Liver (tissue), 9 donors: ENCODE measurements around the gene AJAP1. TPM values are rescaled to one million over a fixed set of nuclear protein-coding genes. Genes with fewer than 3 reads are reported as not detected.

Experiments
- DNase-seq: peaks from one replicate; pipeline ENCODE4 v3.0.0-alpha.2; 2017; ENCODE audit warnings: low spot score
- H3K27ac ChIP-seq, 2 donors: one replicate each; pipeline ENCODE4 v1.7.0; 2013; ENCODE audit warnings: inconsistent platforms in 2 of 2, low read length in 2 of 2, control low read depth in 1 of 2, low read depth in 1 of 2, mild to moderate bottlenecking in 1 of 2
- H3K27me3 ChIP-seq, 4 donors: one replicate each; pipeline versions ENCODE4 v1.6.1 to v1.7.0; 2013; ENCODE audit warnings: low read length in 3 of 4, inconsistent platforms in 1 of 4, mild to moderate bottlenecking in 1 of 4, moderate library complexity in 1 of 4; ENCODE audit not compliant: control insufficient read depth in 4 of 4, insufficient read depth in 4 of 4
- H3K36me3 ChIP-seq, 4 donors: one replicate each; pipeline versions ENCODE4 v1.6.1 to v1.7.0; 2013; ENCODE audit warnings: low read length in 3 of 4, mild to moderate bottlenecking in 3 of 4, low read depth in 1 of 4, moderate library complexity in 1 of 4; ENCODE audit not compliant: control insufficient read depth in 4 of 4, insufficient read depth in 3 of 4
- H3K4me1 ChIP-seq, 4 donors: one replicate each; pipeline versions ENCODE4 v1.6.1 to v1.7.0; 2013; ENCODE audit warnings: low read length in 3 of 4, mild to moderate bottlenecking in 3 of 4, moderate library complexity in 1 of 4; ENCODE audit not compliant: control insufficient read depth in 4 of 4, insufficient read depth in 4 of 4
- H3K4me3 ChIP-seq, 3 donors: one replicate each; pipeline versions ENCODE4 v1.6.1 to v1.7.0; 2013; ENCODE audit warnings: low read length in 3 of 3, control low read depth in 1 of 3, low read depth in 1 of 3, mild to moderate bottlenecking in 1 of 3
- H3K9ac ChIP-seq, 2 donors: one replicate each; pipeline ENCODE4 v1.7.0; 2013; ENCODE audit warnings: low read length in 2 of 2, mild to moderate bottlenecking in 2 of 2, moderate library complexity in 2 of 2, control low read depth in 1 of 2, low read depth in 1 of 2
- H3K9me3 ChIP-seq, 4 donors: one replicate each; pipeline versions ENCODE4 v1.6.1 to v1.7.0; 2013; ENCODE audit warnings: low read length in 3 of 4; ENCODE audit not compliant: control insufficient read depth in 4 of 4
- ATF3 ChIP-seq: IDR thresholded peaks from 2 replicates; pipeline ENCODE4 v1.6.1; 2016; ENCODE audit warnings: antibody characterized with exemption
- CTCF ChIP-seq: fragments of 150-350 bp; IDR thresholded peaks from 2 replicates; pipeline ENCODE4 v1.5.1; 2017; ENCODE audit warnings: improper control_type of control experiment, low read depth, low read length; ENCODE audit not compliant: missing input control
- EGR1 ChIP-seq, 2 donors: IDR thresholded peaks; 2 replicates each; pipeline ENCODE4 v1.6.1; 2016 to 2018; ENCODE audit warnings: antibody characterized with exemption in 2 of 2, low read depth in 2 of 2
- FOXA1 ChIP-seq: IDR thresholded peaks from 2 replicates; pipeline ENCODE4 v1.6.1; 2016; ENCODE audit warnings: antibody characterized with exemption
- FOXA2 ChIP-seq: IDR thresholded peaks from 2 replicates; pipeline ENCODE4 v1.6.1; 2016; ENCODE audit warnings: antibody characterized with exemption
- GABPA ChIP-seq, 2 donors: IDR thresholded peaks in 1 of 2; conservative IDR thresholded peaks in 1 of 2; 2 replicates each; pipeline ENCODE4 v1.6.1; 2016; ENCODE audit warnings: antibody characterized with exemption in 2 of 2, mild to moderate bottlenecking in 1 of 2, moderate library complexity in 1 of 2
- HNF4G ChIP-seq: IDR thresholded peaks from 2 replicates; pipeline ENCODE4 v1.6.1; 2016; ENCODE audit warnings: antibody characterized with exemption
- JUND ChIP-seq, 2 donors: IDR thresholded peaks; 2 replicates each; pipeline ENCODE4 v1.6.1; 2016; ENCODE audit warnings: antibody characterized with exemption in 2 of 2
- MAX ChIP-seq: IDR thresholded peaks from 2 replicates; pipeline ENCODE4 v1.6.1; 2016; ENCODE audit warnings: antibody characterized with exemption
- NR2F2 ChIP-seq: IDR thresholded peaks from 2 replicates; pipeline ENCODE4 v1.6.1; 2016; ENCODE audit warnings: antibody characterized with exemption
- RXRA ChIP-seq, 2 donors: IDR thresholded peaks; 2 replicates each; pipeline ENCODE4 v1.6.1; 2017 to 2018; ENCODE audit warnings: antibody characterized with exemption in 2 of 2, mild to moderate bottlenecking in 1 of 2
- SP1 ChIP-seq: IDR thresholded peaks from 2 replicates; pipeline ENCODE4 v1.6.1; 2018; ENCODE audit warnings: antibody characterized with exemption, mild to moderate bottlenecking
- TAF1 ChIP-seq: conservative IDR thresholded peaks from 2 replicates; pipeline ENCODE4 v1.6.1; 2016; ENCODE audit warnings: antibody characterized with exemption, mild to moderate bottlenecking
- YY1 ChIP-seq: IDR thresholded peaks from 2 replicates; pipeline ENCODE4 v1.6.1; 2016; ENCODE audit warnings: antibody characterized with exemption, mild to moderate bottlenecking
- ZBTB33 ChIP-seq: IDR thresholded peaks from 2 replicates; pipeline ENCODE4 v1.6.1; 2016; ENCODE audit warnings: antibody characterized with exemption
- WGBS: extraction: QIAGEN DNeasy Blood & Tissue Kit; methylation state at CpG from one replicate; pipeline ENCODE4 v1.1.7; 2013; 5-methylcytosine and 5-hydroxymethylcytosine counted together
- polyA plus RNA-seq, 2 donors: library from polyadenylated mRNA; stranded (reverse) in 1 of 2; unstranded in 1 of 2; fragments of 200-250 nt in 1 of 2; fragments of >200 nt in 1 of 2; fragmentation: Nextera tagmentation in 1 of 2; extraction: Ambion mirVana in 1 of 2; gene quantifications; one replicate each; pipeline versions ENCODE4 v1.2.1 to v1.2.3, GENCODE V29; 2013 to 2015
- total RNA-seq, 2 donors: library from RNA; depleted of rRNA; stranded (reverse); fragments of >200 nt; gene quantifications; one replicate each; pipeline ENCODE4 v1.2.3, GENCODE V29; 2014
- donor health status: healthy.
- donor health status: healthy.
- donor health status: healthy.
- donor health status: healthy.
- donor health status: healthy.

The AJAP1 gene
- total and polyA plus RNA-seq, 4 donors = under 0.01 to 0.21 (median 0.08) TPM; not detected in 1

- Histone ChIP-seq H3K9me3 (peaks cover 0 to 3% (median 0%) of the 10 kb centered on the region in 4 donors), H3K27ac (no peak overlapping the region), H3K9ac (no peak overlapping the region), H3K36me3 (no peaks in the 10 kb centered on the region), H3K4me1 (no peaks in the 10 kb centered on the region), H3K4me3 (no peak overlapping the region), H3K27me3 (no peaks in the 10 kb centered on the region)
- DNase-seq = no peak
- 69% methylated on average over 8 of the region's 8 CpGs for WGBS
- TF ChIP-seq SP1 = no peak
- no peak for TF ChIP-seq HNF4G
- TF ChIP-seq ATF3 = no peak
Measured at GRCh38 chr1:4741876-4742423, 87.5 kb downstream of the AJAP1 start.

- Histone ChIP-seq H3K36me3 (no peaks in the 10 kb centered on the region), H3K27me3 (no peaks in the 10 kb centered on the region), H3K27ac (no peak overlapping the region), H3K9ac (no peak overlapping the region), H3K4me3 (no peak overlapping the region), H3K4me1 (no peaks in the 10 kb centered on the region), H3K9me3 (no peaks in the 10 kb centered on the region)
- DNase-seq = no peak
- WGBS = 82% methylated on average over 17 of the region's 17 CpGs
- TF ChIP-seq FOXA2 = no peak
- no peak for TF ChIP-seq GABPA (IDR thresholded peaks at IDR 0.05 in 1 of 2, conservative IDR thresholded peaks at IDR 0.05 in 1 of 2)
- TF ChIP-seq ZBTB33 = no peak
- TF ChIP-seq MAX = no peak
- TF ChIP-seq ATF3 = no peak
- no peak for TF ChIP-seq SP1
- TF ChIP-seq JUND (IDR thresholded peaks at IDR 0.05) = no peak
- no peak for TF ChIP-seq HNF4G
- no peak for TF ChIP-seq CTCF
Measured at GRCh38 chr1:4743978-4744750, 89.8 kb downstream of the AJAP1 start.

GRCh38 chr1:4745560-4745959, 91.2 kb downstream of the AJAP1 start:
- Histone ChIP-seq H3K27me3 (no peaks in the 10 kb centered on the region), H3K9ac (no peak overlapping the region), H3K4me3 (no peak overlapping the region), H3K4me1 (no peaks in the 10 kb centered on the region), H3K27ac (no peak overlapping the region), H3K9me3 (no peaks in the 10 kb centered on the region), H3K36me3 (no peaks in the 10 kb centered on the region)
- 47% methylated on average over 7 of the region's 7 CpGs for WGBS
- DNase-seq = no peak
- TF ChIP-seq FOXA1 = no peak
- TF ChIP-seq NR2F2 = no peak
- TF ChIP-seq RXRA (IDR thresholded peaks at IDR 0.05) = no peak
- TF ChIP-seq EGR1 (IDR thresholded peaks at IDR 0.05; ENCODE audit: low read depth in 2 of 2) = no peak
- no peak for TF ChIP-seq HNF4G
- no peak for TF ChIP-seq YY1
- no peak for TF ChIP-seq CTCF
- TF ChIP-seq ZBTB33 = no peak
- no peak for TF ChIP-seq GABPA (IDR thresholded peaks at IDR 0.05 in 1 of 2, conservative IDR thresholded peaks at IDR 0.05 in 1 of 2)
- TF ChIP-seq FOXA2 = no peak
- no peak for TF ChIP-seq TAF1
- TF ChIP-seq SP1 = no peak
- TF ChIP-seq MAX = no peak
